Measurements from ENCODE around the gene TNFSF13.

TNFSF13 gene

GRCh38 chr17:7515911-7516610 lies 42.5 kb upstream of the TNFSF13 start:
- H3K36me3 ChIP-seq = peaks cover 31 to 68% (median 49%) of the 10 kb centered on the region in 11 experiments
- H3K4me1 ChIP-seq = peaks cover 0 to 33% (median 21%) of the 10 kb centered on the region in 10 experiments; a peak in 17 of 20 replicates
- peak in 2 of 11 experiments; percentile 21 to 25; a peak in 2 of 22 replicates for TF ChIP-seq Cebpa-rat (IDR thresholded peaks at IDR 0.05)
- H3K27ac ChIP-seq = peak overlapping the region; percentile 13 to 66 (median 50); a peak in 18 of 22 replicates
- H3K9ac ChIP-seq = peak overlapping the region in 7 of 11 experiments; percentile 2 to 47 (median 21); a peak in 10 of 22 replicates
- peaks cover 0 to 35% (median 29%) of the 10 kb centered on the region in 11 experiments; a peak in 17 of 22 replicates for H4K20me1 ChIP-seq
- no peak overlapping the region; a peak in 1 of 20 replicates for H3K4me3 ChIP-seq
- no peaks in the 10 kb centered on the region for H3K9me3 ChIP-seq (replicated peaks in 1 of 11)
- no peaks in the 10 kb centered on the region for H3K27me3 ChIP-seq
- H3K4me2 ChIP-seq = peak overlapping the region in 9 of 11 experiments; percentile 31 to 72 (median 57); a peak in 17 of 22 replicates

- H3K4me2 ChIP-seq = no peak overlapping the region
- H3K27me3 ChIP-seq = no peaks in the 10 kb centered on the region
- no peaks in the 10 kb centered on the region for H4K20me1 ChIP-seq
- TF ChIP-seq Cebpa-rat (IDR thresholded peaks at IDR 0.05) = no peak
- no peak overlapping the region for H3K27ac ChIP-seq
- peaks cover 0 to 4% (median 0%) of the 10 kb centered on the region in 10 experiments; a peak in 1 of 20 replicates for H3K4me1 ChIP-seq
- no peak overlapping the region for H3K4me3 ChIP-seq
- H3K36me3 ChIP-seq = peaks cover 0 to 9% (median 4%) of the 10 kb centered on the region in 11 experiments; a peak in 3 of 22 replicates
- H3K9me3 ChIP-seq (replicated peaks in 1 of 11) = peaks cover 17 to 33% (median 21%) of the 10 kb centered on the region in 11 experiments
- no peak overlapping the region for H3K9ac ChIP-seq
Measured at GRCh38 chr17:7523033-7523432, 35.5 kb upstream of the TNFSF13 start.

GRCh38 chr17:7528842-7529241 lies 29.7 kb upstream of the TNFSF13 start:
- Histone ChIP-seq H3K4me1 (peaks cover 0 to 13% (median 8%) of the 10 kb centered on the region in 10 experiments; a peak in 15 of 20 replicates), H3K27ac (no peak overlapping the region), H3K27me3 (no peaks in the 10 kb centered on the region), H4K20me1 (no peaks in the 10 kb centered on the region), H3K4me3 (no peak overlapping the region), H3K9ac (no peak overlapping the region), H3K9me3 (replicated peaks in 1 of 11) (peaks cover 17 to 39% (median 27%) of the 10 kb centered on the region in 11 experiments), H3K36me3 (peaks cover 0 to 8% (median 0%) of the 10 kb centered on the region in 11 experiments; a peak in 2 of 22 replicates), H3K4me2 (no peak overlapping the region)
- no peak for TF ChIP-seq Cebpa-rat (IDR thresholded peaks at IDR 0.05)

DNA sequence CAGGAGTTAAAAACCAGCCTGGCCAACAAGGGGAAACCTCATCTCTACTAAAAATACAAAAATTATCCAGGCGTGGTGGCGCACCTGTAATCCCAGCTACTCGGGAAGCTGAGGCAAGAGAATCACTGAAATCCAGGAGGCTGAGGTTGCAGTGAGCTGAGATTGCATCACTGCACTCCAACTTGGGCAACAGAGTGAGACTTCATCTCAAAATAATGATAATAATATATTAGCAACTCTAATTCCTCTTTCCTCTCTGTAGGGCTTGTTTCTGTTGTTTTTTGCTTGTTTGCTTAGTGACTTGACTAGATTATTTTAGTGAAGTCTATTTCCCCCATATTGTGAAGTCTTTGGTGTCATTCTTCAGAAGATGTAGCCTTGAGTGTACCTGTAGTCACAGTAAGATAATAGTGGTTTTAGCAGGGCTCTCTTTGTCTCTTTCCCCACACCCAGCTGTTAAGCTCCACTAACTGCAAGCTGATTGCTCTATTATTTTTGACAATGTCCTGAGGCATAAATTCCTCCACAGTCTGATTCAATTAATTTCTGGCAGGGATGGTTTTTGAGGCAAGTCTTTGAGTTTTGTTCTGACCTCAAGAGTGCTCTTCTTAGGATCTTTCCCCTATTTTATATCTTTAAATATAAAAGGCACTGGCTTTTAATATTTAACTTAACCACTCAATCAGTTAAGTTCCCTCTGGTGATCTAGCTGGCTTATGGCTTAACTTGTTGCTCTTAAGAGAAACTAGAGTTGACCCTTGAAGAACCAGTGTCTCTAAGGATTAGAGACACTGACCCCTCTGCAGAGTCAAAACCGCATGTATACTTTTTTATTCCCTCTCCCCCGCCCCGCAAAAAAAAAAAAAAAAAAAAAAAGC lies 28.3 kb upstream of the TNFSF13 start:
- Histone ChIP-seq H3K4me3 (no peak overlapping the region), H3K27me3 (no peaks in the 10 kb centered on the region), H3K4me1 (peaks cover 0 to 13% (median 8%) of the 10 kb centered on the region in 10 experiments; a peak in 15 of 20 replicates), H3K9me3 (replicated peaks in 1 of 11) (peaks cover 17 to 34% (median 27%) of the 10 kb centered on the region in 11 experiments), H3K27ac (peak overlapping the region in 1 of 11 experiments; percentile 28; a peak in 2 of 22 replicates), H3K36me3 (peaks cover 0 to 8% (median 0%) of the 10 kb centered on the region in 11 experiments; a peak in 2 of 22 replicates), H4K20me1 (no peaks in the 10 kb centered on the region), H3K9ac (no peak overlapping the region), H3K4me2 (peak overlapping the region in 6 of 11 experiments; percentile 15 to 46 (median 36); a peak in 8 of 22 replicates)
- peak in 2 of 11 experiments; percentile 10 to 18; a peak in 3 of 22 replicates for TF ChIP-seq Cebpa-rat (IDR thresholded peaks at IDR 0.05)

- no peaks in the 10 kb centered on the region for H4K20me1 ChIP-seq
- H3K27ac ChIP-seq = no peak overlapping the region
- H3K4me2 ChIP-seq = no peak overlapping the region
- H3K27me3 ChIP-seq = no peaks in the 10 kb centered on the region
- H3K4me3 ChIP-seq = no peak overlapping the region
- no peak for TF ChIP-seq Cebpa-rat (IDR thresholded peaks at IDR 0.05)
- H3K4me1 ChIP-seq = peaks cover 0 to 23% (median 13%) of the 10 kb centered on the region in 10 experiments; a peak in 16 of 20 replicates
- peaks cover 18 to 27% (median 23%) of the 10 kb centered on the region in 11 experiments for H3K9me3 ChIP-seq (replicated peaks in 1 of 11)
- H3K36me3 ChIP-seq = peaks cover 0 to 4% (median 0%) of the 10 kb centered on the region in 11 experiments; a peak in 2 of 22 replicates
- no peak overlapping the region for H3K9ac ChIP-seq
Measured at GRCh38 chr17:7538050-7538449, 20.5 kb upstream of the TNFSF13 start.

DNA sequence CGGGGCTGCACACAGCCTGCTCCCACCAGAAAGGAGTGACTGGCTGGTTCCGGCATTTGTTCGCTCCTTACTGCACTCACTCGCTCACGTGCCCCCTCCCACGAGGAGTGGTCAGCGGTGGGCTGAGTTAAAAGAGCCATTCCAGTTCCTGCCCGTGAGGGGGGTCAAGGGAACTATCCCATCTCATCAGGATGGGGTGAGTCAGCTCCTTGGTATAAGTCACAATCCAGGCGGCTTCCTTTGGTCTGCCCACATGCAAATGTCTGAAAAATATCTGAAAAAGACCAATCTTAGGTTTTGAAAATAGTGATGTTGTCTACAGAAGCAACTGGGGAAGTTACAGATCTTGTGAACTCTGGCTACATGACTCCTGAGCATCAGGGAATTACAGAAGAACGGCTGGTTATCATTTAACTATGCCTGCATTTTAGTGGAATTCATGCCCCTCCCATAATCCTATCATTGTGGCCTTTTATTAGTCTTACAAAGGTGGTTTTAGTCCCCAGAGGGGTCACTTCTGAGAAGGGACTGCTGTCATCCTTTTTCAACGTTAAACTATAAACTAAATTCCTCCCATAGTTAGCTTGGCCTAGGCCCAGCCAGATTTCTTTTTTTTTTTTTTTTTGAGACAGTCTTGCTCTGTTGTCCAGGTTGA lies 19.5 kb upstream of the TNFSF13 start:
- Histone ChIP-seq H3K4me3 (no peak overlapping the region), H3K9me3 (replicated peaks in 1 of 11) (peaks cover 18 to 27% (median 23%) of the 10 kb centered on the region in 11 experiments), H3K4me2 (peak overlapping the region in 6 of 11 experiments; percentile 20 to 62 (median 50); a peak in 11 of 22 replicates), H3K36me3 (peaks cover 0 to 4% (median 0%) of the 10 kb centered on the region in 11 experiments; a peak in 2 of 22 replicates), H3K27me3 (no peaks in the 10 kb centered on the region), H4K20me1 (no peaks in the 10 kb centered on the region), H3K27ac (peak overlapping the region in 1 of 11 experiments; percentile 23; a peak in 2 of 22 replicates), H3K9ac (peak overlapping the region in 1 of 11 experiments; percentile 29; a peak in 2 of 22 replicates), H3K4me1 (peaks cover 0 to 28% (median 13%) of the 10 kb centered on the region in 10 experiments; a peak in 17 of 20 replicates)
- no peak for TF ChIP-seq Cebpa-rat (IDR thresholded peaks at IDR 0.05)

DNA sequence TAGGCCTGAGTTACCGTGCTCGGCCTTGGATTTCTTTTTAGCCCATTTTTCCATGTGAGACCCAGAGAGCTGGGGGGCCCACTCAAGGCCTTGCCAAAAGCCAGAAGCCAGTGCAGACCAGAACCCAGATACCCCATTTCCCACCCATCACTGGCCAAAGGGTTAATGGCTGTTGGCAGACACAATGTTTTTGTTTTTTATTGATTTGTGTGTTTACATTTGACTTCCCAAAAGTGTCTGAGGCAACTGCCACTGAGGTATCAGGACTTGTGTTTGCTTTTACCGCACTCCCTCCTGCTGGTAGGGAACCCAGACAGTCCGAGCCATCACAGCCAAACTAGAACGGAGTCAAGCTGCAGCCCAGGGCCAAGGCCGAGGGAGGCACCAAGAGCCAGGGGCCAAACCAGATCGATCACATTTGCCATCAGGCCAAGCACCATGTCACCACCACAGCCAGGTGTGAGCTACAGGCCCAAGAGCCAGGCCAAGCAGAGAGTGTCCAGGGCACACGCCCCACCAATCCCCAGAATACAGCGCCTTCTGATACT lies 17.4 kb upstream of the TNFSF13 start:
- Histone ChIP-seq H3K27ac (no peak overlapping the region), H4K20me1 (no peaks in the 10 kb centered on the region), H3K4me3 (no peak overlapping the region), H3K27me3 (no peaks in the 10 kb centered on the region), H3K4me1 (peaks cover 8 to 32% (median 17%) of the 10 kb centered on the region in 10 experiments; a peak in 17 of 20 replicates), H3K9me3 (replicated peaks in 1 of 11) (peaks cover 18 to 27% (median 23%) of the 10 kb centered on the region in 11 experiments), H3K4me2 (no peak overlapping the region), H3K36me3 (peaks cover 0 to 4% (median 0%) of the 10 kb centered on the region in 11 experiments; a peak in 2 of 22 replicates), H3K9ac (no peak overlapping the region)
- TF ChIP-seq Cebpa-rat (IDR thresholded peaks at IDR 0.05) = no peak

- Histone ChIP-seq H3K9ac (no peak overlapping the region), H4K20me1 (no peaks in the 10 kb centered on the region), H3K4me1 (peaks cover 16 to 50% (median 36%) of the 10 kb centered on the region in 10 experiments), H3K4me3 (no peak overlapping the region), H3K27ac (no peak overlapping the region), H3K36me3 (no peaks in the 10 kb centered on the region), H3K9me3 (replicated peaks in 1 of 11) (no peaks in the 10 kb centered on the region), H3K4me2 (no peak overlapping the region), H3K27me3 (no peaks in the 10 kb centered on the region)
- no peak for TF ChIP-seq Cebpa-rat (IDR thresholded peaks at IDR 0.05)
Measured at GRCh38 chr17:7544911-7545310, 13.6 kb upstream of the TNFSF13 start.
